Esophagus (tissue), 2 donors: ENCODE data around the gene S100A5. TPM values are rescaled to one million over a fixed set of nuclear protein-coding genes. Genes with fewer than 3 reads are reported as not detected.
"Not testable (repeated sequence)": the region's sequence is repeated elsewhere in the genome, so short reads cannot be mapped to it uniquely, and the experiment has no call there.

ENCODE experiments used
- H3K27ac ChIP-seq, 2 donors: one replicate each; pipeline ENCODE4 v1.5.1; 2013; ENCODE audit warnings: low read depth in 2 of 2, mild to moderate bottlenecking in 2 of 2, inconsistent platforms in 1 of 2, low read length in 1 of 2, moderate library complexity in 1 of 2
- H3K27me3 ChIP-seq, 2 donors: one replicate each; pipeline ENCODE4 v1.6.1; 2013; ENCODE audit warnings: low read length in 2 of 2, control low read depth in 1 of 2, mild to moderate bottlenecking in 1 of 2; ENCODE audit not compliant: insufficient read depth in 2 of 2, control insufficient read depth in 1 of 2
- H3K36me3 ChIP-seq, 2 donors: one replicate each; pipeline ENCODE4 v1.6.1; 2013; ENCODE audit warnings: low read length in 1 of 2; ENCODE audit not compliant: control insufficient read depth in 2 of 2, insufficient read depth in 2 of 2
- H3K4me1 ChIP-seq, 2 donors: one replicate each; pipeline ENCODE4 v1.6.1; 2013; ENCODE audit warnings: low read length in 1 of 2; ENCODE audit not compliant: control insufficient read depth in 2 of 2, insufficient read depth in 2 of 2
- H3K4me3 ChIP-seq, 2 donors: one replicate each; pipeline ENCODE4 v1.5.1; 2013; ENCODE audit warnings: low read length in 2 of 2, mild to moderate bottlenecking in 2 of 2, low read depth in 1 of 2, moderate library complexity in 1 of 2
- H3K9me3 ChIP-seq, 2 donors: one replicate each; pipeline ENCODE4 v1.6.1; 2013; ENCODE audit warnings: mild to moderate bottlenecking in 2 of 2, low read depth in 1 of 2, low read length in 1 of 2, moderate library complexity in 1 of 2; ENCODE audit not compliant: control insufficient read depth in 2 of 2, insufficient read depth in 1 of 2
- WGBS, 2 donors: extraction: QIAGEN DNeasy Blood & Tissue Kit; methylation state at CpG; one replicate each; pipeline ENCODE4 v1.1.7; 2013; 5-methylcytosine and 5-hydroxymethylcytosine counted together
- polyA plus RNA-seq, 2 donors: library from polyadenylated mRNA; stranded (reverse); fragments of 200-250 nt; gene quantifications; one replicate each; pipeline ENCODE4 v1.2.3, GENCODE V29; 2013
- donor health status: healthy with polysubstance abuse.
- donor health status: Bipolar disorder and iron deficiency.

The S100A5 gene
- polyA plus RNA-seq, 2 donors, result 0.11 TPM; not detected in 1

DNA sequence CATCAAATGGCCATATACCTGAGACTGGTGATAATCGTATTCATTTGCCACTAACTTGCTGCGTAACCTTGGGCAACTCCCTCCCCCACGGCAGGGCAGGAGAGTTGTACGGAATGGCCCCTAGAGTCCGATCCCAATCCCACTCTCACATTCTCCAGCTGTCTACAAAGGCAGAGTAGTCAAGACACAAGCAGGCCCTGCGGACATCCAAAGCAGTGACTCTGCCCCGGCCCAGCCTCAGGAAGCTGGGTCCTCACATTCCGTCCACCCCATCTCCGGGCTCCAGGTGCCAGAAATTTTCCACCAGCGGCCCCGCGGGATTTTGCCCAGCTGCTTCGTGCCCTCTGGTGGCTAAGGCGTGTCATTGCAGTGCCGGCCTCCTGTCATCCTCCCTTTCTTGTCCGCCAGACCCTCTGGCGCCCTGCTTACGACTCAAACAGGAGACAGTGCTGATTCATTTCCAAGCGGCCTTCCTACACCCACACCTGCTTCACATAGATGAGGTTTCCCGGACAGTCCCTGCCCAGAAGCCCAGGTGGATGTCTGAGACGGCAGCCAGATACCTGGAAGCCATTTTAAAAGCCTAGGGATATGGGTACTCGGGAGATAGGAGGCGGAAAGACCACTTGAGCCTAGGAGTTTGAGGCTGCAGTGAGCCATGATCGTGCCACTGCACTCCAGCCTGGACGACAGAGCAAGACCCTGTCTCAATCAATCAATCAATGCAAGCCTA is 27.8 kb upstream of the S100A5 start:
- H3K36me3 ChIP-seq, result peaks cover 0 to 3% of the 10 kb centered on the region in 2 donors
- H3K4me1 ChIP-seq, result peaks cover 5 to 23% of the 10 kb centered on the region in 2 donors
- WGBS, 2 donors, result 7 to 11% methylated on average over 25 of the region's 25 CpGs
- H3K4me3 ChIP-seq, result peak overlapping the region in 1 of 2 donors; percentile 24
- H3K27ac ChIP-seq, result peak overlapping the region; percentile 98 to 100
- H3K9me3 ChIP-seq, result no peaks in the 10 kb centered on the region
- no peaks in the 10 kb centered on the region for H3K27me3 ChIP-seq

DNA sequence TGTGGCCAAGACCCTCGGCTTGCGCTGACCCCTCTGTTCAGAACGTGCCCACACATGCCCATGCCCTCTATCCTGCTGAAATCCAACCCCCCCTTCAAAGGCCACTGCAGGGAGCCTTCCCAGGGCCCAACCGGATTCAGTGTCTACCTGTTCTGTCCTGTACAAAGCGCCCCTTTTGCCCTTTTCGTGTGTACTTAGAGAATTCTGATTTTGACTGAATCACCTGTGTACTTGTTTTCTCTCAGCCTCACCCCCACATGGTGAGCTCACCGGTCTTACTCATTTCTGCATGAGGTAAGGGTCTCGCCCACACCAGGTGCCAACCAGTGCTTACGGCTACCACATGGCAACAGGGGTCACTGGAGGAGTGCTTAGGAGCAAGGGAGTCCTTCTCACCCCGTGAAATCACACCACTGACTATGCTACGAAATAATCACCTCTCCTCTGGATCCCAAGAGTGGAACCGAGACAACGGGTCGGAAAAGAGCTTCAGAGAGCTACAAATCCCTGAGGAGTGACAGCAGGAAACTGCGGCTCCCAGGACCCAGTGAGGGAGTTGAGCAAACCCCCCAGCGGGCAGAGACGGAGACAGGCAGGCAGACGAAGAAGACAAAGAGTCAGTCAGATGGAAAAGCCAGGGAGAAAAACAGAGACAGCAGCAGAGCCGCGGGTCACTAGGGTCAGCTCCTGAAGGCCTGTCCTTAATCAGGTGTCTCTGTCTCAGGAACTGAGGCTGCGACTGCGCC is 27.1 kb upstream of the S100A5 start:
- no peaks in the 10 kb centered on the region for H3K9me3 ChIP-seq
- WGBS, 2 donors, result 50 to 64% methylated on average over 22 of the region's 22 CpGs
- peaks cover 0 to 5% of the 10 kb centered on the region in 2 donors for H3K36me3 ChIP-seq
- H3K4me1 ChIP-seq, result peaks cover 5 to 23% of the 10 kb centered on the region in 2 donors
- peak overlapping the region; percentile 98 to 100 for H3K27ac ChIP-seq
- peak overlapping the region in 1 of 2 donors; percentile 21 for H3K4me3 ChIP-seq
- H3K27me3 ChIP-seq, result no peaks in the 10 kb centered on the region

DNA sequence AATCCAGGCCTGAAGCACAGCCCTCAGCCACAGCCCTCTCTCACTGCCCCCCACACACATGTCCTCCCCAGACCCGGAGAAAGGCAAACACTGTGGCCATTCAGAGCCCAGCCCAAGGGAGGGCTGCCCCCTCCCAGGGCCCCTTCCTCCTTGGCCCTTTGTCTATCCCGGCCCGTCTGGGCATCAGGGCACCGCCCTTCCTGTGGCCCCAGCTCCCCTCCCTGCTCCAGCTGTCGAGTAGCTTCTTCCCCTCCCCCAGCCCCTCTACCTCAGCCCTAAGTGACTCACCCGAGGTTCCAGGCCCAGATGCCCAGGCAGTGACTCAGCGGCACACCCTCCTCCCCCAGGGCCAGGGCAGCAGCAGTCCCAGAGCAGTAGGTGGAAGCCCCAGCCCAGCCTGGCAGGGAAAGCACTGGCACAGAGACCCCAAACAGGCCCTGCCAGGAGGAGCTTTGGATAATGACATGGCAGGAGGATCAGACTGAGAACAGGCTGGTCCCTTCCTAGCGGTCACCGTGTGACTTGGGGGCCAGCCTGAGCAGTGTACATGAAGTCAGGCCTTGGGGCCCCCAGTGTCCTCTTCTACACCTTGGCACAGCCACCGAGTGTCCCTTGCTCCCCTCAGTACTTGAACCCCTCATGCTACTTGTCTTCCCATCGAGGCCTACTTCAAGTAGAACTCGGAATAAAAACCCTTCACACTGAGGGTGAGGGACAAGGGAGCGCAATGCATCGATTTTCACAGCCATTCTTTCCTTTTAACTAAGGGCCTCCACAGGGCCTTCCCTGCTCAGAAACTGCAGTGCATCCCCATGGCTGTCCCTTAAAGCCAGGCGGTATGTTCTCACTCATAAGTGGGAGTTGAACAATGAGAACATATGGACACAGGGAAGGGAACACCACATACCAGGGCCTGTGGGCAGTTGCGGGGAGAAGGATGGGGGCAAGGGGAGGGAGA is 26.0 kb upstream of the S100A5 start:
- H3K4me1 ChIP-seq, result peaks cover 3 to 18% of the 10 kb centered on the region in 2 donors
- no peaks in the 10 kb centered on the region for H3K27me3 ChIP-seq
- peaks cover 0 to 6% of the 10 kb centered on the region in 2 donors for H3K36me3 ChIP-seq
- H3K27ac ChIP-seq, result peak overlapping the region; percentile 98 to 100
- peak overlapping the region in 1 of 2 donors; percentile 36 for H3K4me3 ChIP-seq
- 25 to 36% methylated on average over 16 of the region's 16 CpGs for WGBS, 2 donors
- no peaks in the 10 kb centered on the region for H3K9me3 ChIP-seq

DNA sequence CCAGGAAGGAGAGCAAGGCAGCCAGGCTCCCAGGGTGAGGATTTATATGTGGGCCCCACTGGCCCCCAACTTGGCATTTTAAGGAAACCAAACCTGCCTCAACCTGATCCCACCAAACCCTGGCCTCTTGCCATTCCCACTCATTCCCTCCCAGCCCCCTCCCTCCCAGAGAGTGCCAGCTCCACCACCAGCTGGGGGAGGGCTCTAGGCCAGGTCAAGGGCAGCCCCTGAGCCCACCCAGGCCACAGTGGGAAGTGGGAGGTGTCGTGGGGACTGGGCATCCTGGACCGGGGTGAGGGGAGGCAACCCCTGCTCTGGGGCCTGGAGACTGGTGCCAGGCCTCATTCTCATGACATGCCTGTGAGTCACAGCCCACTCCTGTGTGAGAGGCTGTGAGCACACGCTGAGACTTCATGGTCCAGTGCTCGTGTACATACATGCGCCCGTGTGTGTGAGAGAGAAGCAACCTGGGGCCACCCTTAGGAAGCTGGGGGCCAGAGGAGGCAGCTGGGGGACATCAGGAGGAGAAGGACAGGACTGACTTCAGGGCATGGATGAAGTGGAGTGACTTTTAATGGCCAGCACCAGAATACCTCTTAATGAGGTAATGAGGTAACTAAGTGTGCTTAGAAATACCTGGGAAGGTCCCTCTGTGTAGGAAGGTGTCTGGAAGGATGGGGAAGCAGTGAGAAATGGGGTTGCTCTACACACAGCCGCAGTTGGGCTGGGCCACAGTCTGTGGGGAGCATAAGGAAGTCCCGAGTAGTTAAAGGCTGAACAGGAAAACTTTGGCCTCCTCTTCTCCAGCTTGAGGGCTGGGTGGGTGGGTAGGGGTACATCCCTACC is 25.0 kb upstream of the S100A5 start, which contains the start of gene S100A2:
Gene S100A2 (minus strand): TSS at position 316 of the 846 bp plus-strand sequence. CDS start 1,967 bp downstream, outside the sequence.
- WGBS, 2 donors, result 14 to 31% methylated on average over 7 to 8 of the region's 8 CpGs
- H3K27ac ChIP-seq, result peak within 1 kb of the TSS; percentile 98 to 100
- H3K4me3 ChIP-seq, result peak within 1 kb of the TSS; percentile 61 to 72
- H3K9me3 ChIP-seq, result no peaks in the 10 kb centered on the region
- no peaks in the 10 kb centered on the region for H3K27me3 ChIP-seq
- H3K4me1 ChIP-seq, result peaks cover 3 to 16% of the 10 kb centered on the region in 2 donors
- H3K36me3 ChIP-seq, result peaks cover 0 to 10% of the 10 kb centered on the region in 2 donors

DNA sequence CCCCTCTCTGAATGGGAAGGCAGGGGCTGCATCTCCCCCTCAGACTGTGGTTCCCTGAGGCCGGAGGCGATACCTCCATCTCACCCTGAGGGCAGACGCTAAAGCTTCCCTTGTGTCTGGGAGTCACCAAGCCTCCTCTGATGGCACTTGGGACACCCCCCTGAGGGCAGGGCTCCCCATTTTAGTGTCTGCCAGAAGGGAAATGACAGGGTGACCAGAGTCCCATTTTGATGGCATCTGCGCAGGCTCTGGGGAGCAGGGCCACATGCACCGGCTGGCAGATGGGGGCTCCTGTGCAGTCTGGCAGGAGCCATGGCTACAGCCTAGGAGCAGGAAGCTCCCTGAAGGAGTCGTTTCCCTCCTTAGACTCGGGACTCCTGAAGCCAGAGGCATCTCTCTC is 23.3 kb upstream of the S100A5 start:
- Histone ChIP-seq H3K4me3 (peak overlapping the region; percentile 61 to 72), H3K9me3 (no peaks in the 10 kb centered on the region), H3K36me3 (peaks cover 0 to 10% of the 10 kb centered on the region in 2 donors), H3K4me1 (peaks cover 3 to 16% of the 10 kb centered on the region in 2 donors), H3K27me3 (no peaks in the 10 kb centered on the region), H3K27ac (peak overlapping the region; percentile 87 to 96)
- WGBS, 2 donors, result 51 to 76% methylated on average over 7 of the region's 7 CpGs

DNA sequence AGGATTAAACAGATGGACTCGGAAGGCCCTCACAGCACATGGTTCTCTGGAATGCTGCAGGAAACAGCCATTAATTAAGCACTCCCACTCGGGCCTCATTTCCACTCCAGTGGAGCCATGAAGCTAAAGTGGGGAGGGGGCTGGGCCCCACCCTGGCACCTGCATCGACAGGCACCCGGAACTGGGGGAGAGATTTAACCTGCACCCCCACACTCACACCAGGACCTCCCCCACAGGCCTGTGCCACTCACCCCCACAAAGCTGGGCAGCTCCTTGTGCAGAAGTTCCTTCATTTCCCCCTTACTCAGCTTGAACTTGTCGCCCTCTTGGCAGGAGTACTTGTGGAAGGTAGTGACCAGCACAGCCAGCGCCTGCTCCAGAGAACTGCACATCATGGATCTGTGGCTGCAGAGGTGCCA is 22.8 kb upstream of the S100A5 start:
- Histone ChIP-seq H3K9me3 (no peaks in the 10 kb centered on the region), H3K27ac (peak overlapping the region; percentile 87 to 96), H3K36me3 (peaks cover 0 to 10% of the 10 kb centered on the region in 2 donors), H3K4me3 (peak overlapping the region; percentile 61 to 72), H3K4me1 (peaks cover 3 to 14% of the 10 kb centered on the region in 2 donors), H3K27me3 (no peaks in the 10 kb centered on the region)
- 52 to 68% methylated on average over 6 of the region's 6 CpGs for WGBS, 2 donors

DNA sequence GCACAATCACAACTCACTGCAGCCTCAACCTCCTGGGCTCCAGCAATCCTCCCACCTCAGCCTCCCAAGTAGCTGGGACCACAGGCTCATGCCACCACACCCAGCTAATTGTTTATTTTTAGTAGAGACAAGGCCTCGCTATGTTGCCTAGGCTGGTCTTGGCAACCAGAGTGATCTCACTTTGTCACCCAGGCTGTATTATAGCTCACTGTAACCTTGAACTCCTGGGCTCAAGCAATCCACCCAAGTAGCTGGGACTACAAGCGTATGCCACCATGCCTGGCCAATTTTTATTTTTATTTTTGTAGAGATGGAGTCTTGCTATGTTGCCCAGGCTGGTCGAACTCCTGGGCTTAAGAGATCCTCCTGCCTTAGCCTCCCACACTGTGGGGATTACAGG is 21.3 kb upstream of the S100A5 start:
- peak overlapping the region in 1 of 2 donors; percentile 75 for H3K27ac ChIP-seq
- H3K27me3 ChIP-seq, H3K9me3 ChIP-seq, H3K36me3 ChIP-seq: not testable (repeated sequence)
- H3K4me3 ChIP-seq, result peak overlapping the region in 1 of 2 donors; percentile 72
- H3K4me1 ChIP-seq, result peaks cover 3 to 10% of the 10 kb centered on the region in 2 donors
- WGBS, 2 donors, result 65 to 67% methylated on average over 3 of the region's 3 CpGs

DNA sequence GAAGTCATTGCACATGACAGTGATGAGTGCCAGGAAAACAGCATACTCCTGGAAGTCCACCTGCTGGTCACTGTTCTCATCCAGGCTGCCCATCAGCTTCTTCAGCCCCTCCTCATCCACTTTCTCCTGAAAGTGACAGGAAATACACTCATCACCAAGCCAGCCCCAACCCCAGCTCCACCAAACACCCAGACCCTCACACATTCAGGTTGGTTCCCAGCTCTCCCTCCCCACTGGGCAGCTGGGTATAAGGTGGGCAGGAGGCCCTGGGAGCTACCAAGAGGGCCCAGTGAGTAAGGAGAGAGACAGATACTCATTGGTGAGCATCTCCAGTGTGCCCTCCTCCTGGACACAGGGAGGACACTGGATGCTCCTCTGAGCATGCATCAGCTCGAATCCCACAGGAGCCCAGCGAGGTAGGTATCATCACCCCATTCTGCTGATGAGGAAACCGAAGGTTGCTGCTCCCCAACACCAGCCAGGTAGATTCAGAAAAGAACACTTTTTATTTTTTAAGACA is 20.8 kb upstream of the S100A5 start:
- no peaks in the 10 kb centered on the region for H3K27me3 ChIP-seq
- H3K4me1 ChIP-seq, result peaks cover 0 to 6% of the 10 kb centered on the region in 2 donors
- no peak overlapping the region for H3K4me3 ChIP-seq
- no peaks in the 10 kb centered on the region for H3K9me3 ChIP-seq
- H3K27ac ChIP-seq, result peak overlapping the region in 1 of 2 donors; percentile 70
- 80 to 89% methylated on average over 3 of the region's 3 CpGs for WGBS, 2 donors
- H3K36me3 ChIP-seq, result peaks cover 0 to 10% of the 10 kb centered on the region in 2 donors
